ENCODE data around the gene CCDC17. TPM values are rescaled to one million over a fixed set of nuclear protein-coding genes. Genes with fewer than 3 reads are reported as not detected.

Gene CCDC17
- total RNA-seq, 1 donor from 2014 or later = 3.8 TPM

GRCh38 chr1:45586769-45587168 is 37.1 kb downstream of the CCDC17 start:
- Mint-ChIP-seq H3K9me3 (ENCODE audit: unreplicated experiment) (peaks cover 2% of the 10 kb centered on the region), H3K36me3 (ENCODE audit: low read depth, unreplicated experiment) (no peaks in the 10 kb centered on the region), H3K4me3 (ENCODE audit: unreplicated experiment) (no peak overlapping the region), H3K27ac (ENCODE audit: unreplicated experiment) (no peak overlapping the region), H3K27me3 (ENCODE audit: low read depth, unreplicated experiment) (no peaks in the 10 kb centered on the region), H3K4me1 (ENCODE audit: low read depth, unreplicated experiment) (peaks cover 9% of the 10 kb centered on the region)
- Histone ChIP-seq H3K79me2 (ENCODE audit: insufficient read depth, low read length) (peaks cover 75% of the 10 kb centered on the region), H3K4me3 (ENCODE audit: insufficient read depth, low read depth, low read length) (peak overlapping the region; percentile 36), H3K36me3 (ENCODE audit: insufficient read depth, low read length) (peaks cover 2% of the 10 kb centered on the region), H3K9me3 (ENCODE audit: insufficient read depth, low read depth, low read length) (no peaks in the 10 kb centered on the region), H3K9ac (ENCODE audit: low read length) (peak overlapping the region; percentile 56), H2AFZ (ENCODE audit: low read depth, low read length) (no peak overlapping the region), H3K4me2 (ENCODE audit: low read length) (peak overlapping the region; percentile 100), H3K27me3 (ENCODE audit: insufficient read depth, low read length) (no peaks in the 10 kb centered on the region), H3K27ac (ENCODE audit: low read depth, low read length) (no peak overlapping the region), H4K20me1 (ENCODE audit: insufficient read depth, low read length) (peaks cover 56% of the 10 kb centered on the region), H3K4me1 (ENCODE audit: insufficient read depth, low read length) (peaks cover 14% of the 10 kb centered on the region)
- DNase-seq (ENCODE audit: low read depth) (no peak), FAIRE-seq (no peak)
- TF ChIP-seq, protein P1, sequence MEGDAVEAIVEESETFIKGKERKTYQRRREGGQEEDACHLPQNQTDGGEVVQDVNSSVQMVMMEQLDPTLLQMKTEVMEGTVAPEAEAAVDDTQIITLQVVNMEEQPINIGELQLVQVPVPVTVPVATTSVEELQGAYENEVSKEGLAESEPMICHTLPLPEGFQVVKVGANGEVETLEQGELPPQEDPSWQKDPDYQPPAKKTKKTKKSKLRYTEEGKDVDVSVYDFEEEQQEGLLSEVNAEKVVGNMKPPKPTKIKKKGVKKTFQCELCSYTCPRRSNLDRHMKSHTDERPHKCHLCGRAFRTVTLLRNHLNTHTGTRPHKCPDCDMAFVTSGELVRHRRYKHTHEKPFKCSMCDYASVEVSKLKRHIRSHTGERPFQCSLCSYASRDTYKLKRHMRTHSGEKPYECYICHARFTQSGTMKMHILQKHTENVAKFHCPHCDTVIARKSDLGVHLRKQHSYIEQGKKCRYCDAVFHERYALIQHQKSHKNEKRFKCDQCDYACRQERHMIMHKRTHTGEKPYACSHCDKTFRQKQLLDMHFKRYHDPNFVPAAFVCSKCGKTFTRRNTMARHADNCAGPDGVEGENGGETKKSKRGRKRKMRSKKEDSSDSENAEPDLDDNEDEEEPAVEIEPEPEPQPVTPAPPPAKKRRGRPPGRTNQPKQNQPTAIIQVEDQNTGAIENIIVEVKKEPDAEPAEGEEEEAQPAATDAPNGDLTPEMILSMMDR (IDR thresholded peaks at IDR 0.05; ENCODE audit: insufficient read depth, low read depth, low read length) = no peak
- no peak for TF ChIP-seq EZH2 (IDR thresholded peaks at IDR 0.05; ENCODE audit: insufficient read depth, low read length)

- Mint-ChIP-seq H3K9me3 (ENCODE audit: unreplicated experiment) (peaks cover 2% of the 10 kb centered on the region), H3K27ac (ENCODE audit: unreplicated experiment) (peak overlapping the region; percentile 77), H3K27me3 (ENCODE audit: low read depth, unreplicated experiment) (no peaks in the 10 kb centered on the region), H3K4me1 (ENCODE audit: low read depth, unreplicated experiment) (peaks cover 9% of the 10 kb centered on the region), H3K4me3 (ENCODE audit: unreplicated experiment) (peak overlapping the region; percentile 99), H3K36me3 (ENCODE audit: low read depth, unreplicated experiment) (no peaks in the 10 kb centered on the region)
- peaks cover 49% of the 10 kb centered on the region for H4K20me1 ChIP-seq (ENCODE audit: insufficient read depth, low read length)
- H3K4me2 ChIP-seq (ENCODE audit: low read length) = peak overlapping the region; percentile 100
- TF ChIP-seq EZH2 (IDR thresholded peaks at IDR 0.05; ENCODE audit: insufficient read depth, low read length) = no peak
- TF ChIP-seq, protein P1 (IDR thresholded peaks at IDR 0.05; ENCODE audit: insufficient read depth, low read depth, low read length) = no peak
- DNase-seq (ENCODE audit: low read depth) (no peak), FAIRE-seq (no peak)
- H3K27me3 ChIP-seq (ENCODE audit: insufficient read depth, low read length) = no peaks in the 10 kb centered on the region
- peak overlapping the region; percentile 95 for H3K27ac ChIP-seq (ENCODE audit: low read depth, low read length)
- peak overlapping the region; percentile 98 for H3K4me3 ChIP-seq (ENCODE audit: insufficient read depth, low read depth, low read length)
- no peaks in the 10 kb centered on the region for H3K9me3 ChIP-seq (ENCODE audit: insufficient read depth, low read depth, low read length)
- H3K36me3 ChIP-seq (ENCODE audit: insufficient read depth, low read length) = no peaks in the 10 kb centered on the region
- H3K79me2 ChIP-seq (ENCODE audit: insufficient read depth, low read length) = peaks cover 63% of the 10 kb centered on the region
- no peak overlapping the region for H2AFZ ChIP-seq (ENCODE audit: low read depth, low read length)
- peaks cover 14% of the 10 kb centered on the region for H3K4me1 ChIP-seq (ENCODE audit: insufficient read depth, low read length)
- H3K9ac ChIP-seq (ENCODE audit: low read length) = peak overlapping the region; percentile 98
These were observed 38.3 kb downstream of the CCDC17 start for GRCh38 chr1:45585496-45586075.

GRCh38 chr1:45585110-45585426 is 38.8 kb downstream of the CCDC17 start:
- DNase-seq (ENCODE audit: low read depth) (no peak), FAIRE-seq (no peak)
- no peak overlapping the region for H2AFZ ChIP-seq (ENCODE audit: low read depth, low read length)
- H3K27me3 ChIP-seq (ENCODE audit: insufficient read depth, low read length) = no peaks in the 10 kb centered on the region
- H3K4me2 ChIP-seq (ENCODE audit: low read length) = peak overlapping the region; percentile 100
- Mint-ChIP-seq H3K36me3 (ENCODE audit: low read depth, unreplicated experiment) (no peaks in the 10 kb centered on the region), H3K27ac (ENCODE audit: unreplicated experiment) (peak overlapping the region; percentile 77), H3K4me1 (ENCODE audit: low read depth, unreplicated experiment) (peaks cover 9% of the 10 kb centered on the region), H3K27me3 (ENCODE audit: low read depth, unreplicated experiment) (no peaks in the 10 kb centered on the region), H3K4me3 (ENCODE audit: unreplicated experiment) (peak overlapping the region; percentile 99), H3K9me3 (ENCODE audit: unreplicated experiment) (peaks cover 2% of the 10 kb centered on the region)
- peaks cover 14% of the 10 kb centered on the region for H3K4me1 ChIP-seq (ENCODE audit: insufficient read depth, low read length)
- H3K27ac ChIP-seq (ENCODE audit: low read depth, low read length) = peak overlapping the region; percentile 95
- H3K9me3 ChIP-seq (ENCODE audit: insufficient read depth, low read depth, low read length) = no peaks in the 10 kb centered on the region
- peaks cover 59% of the 10 kb centered on the region for H3K79me2 ChIP-seq (ENCODE audit: insufficient read depth, low read length)
- TF ChIP-seq EZH2 (IDR thresholded peaks at IDR 0.05; ENCODE audit: insufficient read depth, low read length) = no peak
- TF ChIP-seq, protein P1 (IDR thresholded peaks at IDR 0.05; ENCODE audit: insufficient read depth, low read depth, low read length) = no peak
- H3K4me3 ChIP-seq (ENCODE audit: insufficient read depth, low read depth, low read length) = peak overlapping the region; percentile 98
- H4K20me1 ChIP-seq (ENCODE audit: insufficient read depth, low read length) = peaks cover 47% of the 10 kb centered on the region
- H3K36me3 ChIP-seq (ENCODE audit: insufficient read depth, low read length) = no peaks in the 10 kb centered on the region
- H3K9ac ChIP-seq (ENCODE audit: low read length) = peak overlapping the region; percentile 98

All from astrocyte (in vitro differentiated cells and primary cell).